ENCODE results near the gene ALLC.
A peak's percentile ranks its signal among the peaks of the same experiment; 100 is the strongest.

The ALLC gene

GRCh38 chr2:3730646-3731045, 72.6 kb downstream of the ALLC start:
- in situ Hi-C loops (cut with MboI; ENCODE audit: low pct_unique_long_range_greater_than_20kb, low sequenced_read_pairs), result no loop called here
- DNase-seq, result no peak

GRCh38 chr2:3731829-3732228, 73.8 kb downstream of the ALLC start:
- in situ Hi-C loops (cut with MboI; ENCODE audit: low pct_unique_long_range_greater_than_20kb, low sequenced_read_pairs), result no loop called here
- DNase-seq, result no peak

GRCh38 chr2:3736112-3736511, 78.1 kb downstream of the ALLC start:
- in situ Hi-C loops (cut with MboI; ENCODE audit: low pct_unique_long_range_greater_than_20kb, low sequenced_read_pairs), result no loop called here
- DNase-seq, result no peak

GRCh38 chr2:3737128-3737527, 79.1 kb downstream of the ALLC start:
- in situ Hi-C loops (cut with MboI; ENCODE audit: low pct_unique_long_range_greater_than_20kb, low sequenced_read_pairs), result no loop called here

GRCh38 chr2:3738454-3738853, 80.5 kb downstream of the ALLC start:
- in situ Hi-C loops (cut with MboI; ENCODE audit: low pct_unique_long_range_greater_than_20kb, low sequenced_read_pairs), result no loop called here
- peak; percentile 45 for DNase-seq

More at GRCh38 chr2:3737128-3737527, 79.1 kb downstream of the ALLC start:
- no peak for DNase-seq

- in situ Hi-C loops (cut with MboI; ENCODE audit: low pct_unique_long_range_greater_than_20kb, low sequenced_read_pairs), result no loop called here
- DNase-seq, result no peak
Observed at GRCh38 chr2:3739313-3739712, 81.3 kb downstream of the ALLC start.

- in situ Hi-C loops (cut with MboI; ENCODE audit: low pct_unique_long_range_greater_than_20kb, low sequenced_read_pairs), result no loop called here
- peak; percentile 42 for DNase-seq
Observed at GRCh38 chr2:3741396-3741795, 83.4 kb downstream of the ALLC start.

GRCh38 chr2:3741867-3742602, 84.0 kb downstream of the ALLC start:
- in situ Hi-C loops (cut with MboI; ENCODE audit: low pct_unique_long_range_greater_than_20kb, low sequenced_read_pairs), result no loop called here
- DNase-seq, result no peak

- in situ Hi-C loops (cut with MboI; ENCODE audit: low pct_unique_long_range_greater_than_20kb, low sequenced_read_pairs), result no loop called here
- no peak for DNase-seq
Observed at GRCh38 chr2:3742743-3743508, 84.9 kb downstream of the ALLC start.

GRCh38 chr2:3743951-3744555, 86.1 kb downstream of the ALLC start:
- DNase-seq, result no peak
- in situ Hi-C loops (cut with MboI; ENCODE audit: low pct_unique_long_range_greater_than_20kb, low sequenced_read_pairs), result no loop called here

GRCh38 chr2:3745920-3746319, 87.9 kb downstream of the ALLC start:
- in situ Hi-C loops (cut with MboI; ENCODE audit: low pct_unique_long_range_greater_than_20kb, low sequenced_read_pairs), result no loop called here
- no peak for DNase-seq

- no peak for DNase-seq
- in situ Hi-C loops (cut with MboI; ENCODE audit: low pct_unique_long_range_greater_than_20kb, low sequenced_read_pairs), result no loop called here
Observed at GRCh38 chr2:3747032-3747654, 89.1 kb downstream of the ALLC start.

- in situ Hi-C loops (cut with MboI; ENCODE audit: low pct_unique_long_range_greater_than_20kb, low sequenced_read_pairs), result no loop called here
- no peak for DNase-seq
Observed at GRCh38 chr2:3747826-3748225, 89.8 kb downstream of the ALLC start.

GRCh38 chr2:3749201-3749600, 91.2 kb downstream of the ALLC start:
- no peak for DNase-seq
- in situ Hi-C loops (cut with MboI; ENCODE audit: low pct_unique_long_range_greater_than_20kb, low sequenced_read_pairs), result no loop called here

- no peak for DNase-seq
- in situ Hi-C loops (cut with MboI; ENCODE audit: low pct_unique_long_range_greater_than_20kb, low sequenced_read_pairs), result no loop called here
Observed at GRCh38 chr2:3751251-3751650, 93.3 kb downstream of the ALLC start.

GRCh38 chr2:3751806-3752205, 93.8 kb downstream of the ALLC start:
- in situ Hi-C loops (cut with MboI; ENCODE audit: low pct_unique_long_range_greater_than_20kb, low sequenced_read_pairs), result no loop called here
- DNase-seq, result no peak

All from KBM-7 (cell line).